HCT116 (cell line): ENCODE measurements around the gene ATN1. TPM values are rescaled to one million over a fixed set of nuclear protein-coding genes. Genes with fewer than 3 reads are reported as not detected.
A peak's percentile ranks its signal among the peaks of the same experiment; 100 is the strongest.

Experiments used
- ATAC-seq: fragments of 200-7000 bp; cut with Tn5 transposase; 2 replicates; pipeline ENCODE4 v1.9.1; 2020; ENCODE audit warnings: mild to moderate bottlenecking, moderate library complexity
- BruUV-seq: library from RNA; stranded (reverse); fragments of 400-500 nt; replicated peaks from 2 replicates; lab custom pipeline; 2021; lab: Mats Ljungman, UMichigan
- CTCF ChIA-PET: fragments of 300-600 bp; sonication (Branson Sonifier 250); formaldehyde crosslinking; loops from one replicate; lab custom pipeline; 2021; ENCODE audit warnings: antibody characterized with exemption; lab: Charles Lee
- POLR2A ChIA-PET: fragments of 300-600, 350-600 bp; sonication (Branson Sonifier 250); formaldehyde crosslinking; loops from one replicate; lab custom pipeline; 2021; ENCODE audit warnings: antibody characterized with exemption; lab: Charles Lee
- RAD21 ChIA-PET, 2 experiments: fragments of 300-600 bp; sonication (Branson Sonifier 250); formaldehyde crosslinking; loops; one replicate each; lab custom pipeline; 2023; ENCODE audit warnings: low total read pairs in 2 of 2; ENCODE audit not compliant: uncharacterized antibody in 2 of 2, unreplicated experiment in 2 of 2, low non-redundant PET in 1 of 2; lab: Charles Lee
- DNase-seq: peaks from one replicate; pipeline ENCODE4 v3.0.0-alpha.2; 2010; ENCODE audit warnings: low read depth, low spot score
- H2AFZ ChIP-seq: fragments of 200-600 bp; shearing (Covaris generic), sonication (generic); 2 replicates; pipeline ENCODE4 v1.6.1; 2017; ENCODE audit warnings: low read depth, mixed run types, mixed read lengths, antibody characterized with exemption, low read length; ENCODE audit not compliant: poor library complexity, severe bottlenecking
- H3K27ac ChIP-seq: 2 replicates; pipeline ENCODE4 v1.5.1; 2012; ENCODE audit warnings: low read depth, low read length
- H3K27me3 ChIP-seq: fragments of 200-600 bp; sonication (generic); 2 replicates; pipeline ENCODE4 v1.6.1; 2016; ENCODE audit warnings: mixed run types, low read length, mixed read lengths; ENCODE audit not compliant: insufficient read depth
- H3K36me3 ChIP-seq, 2 experiments: fragments of 200-500 bp in 1 of 2; fragments of 200-600 bp in 1 of 2; sonication (Bioruptor generic) in 1 of 2; sonication (generic) in 1 of 2; 2 replicates each; pipeline versions ENCODE4 v1.5.1 to v1.6.1; 2014 to 2016; ENCODE audit warnings: low read length in 2 of 2, inconsistent platforms in 1 of 2, mixed read lengths in 1 of 2, mixed run types in 1 of 2; ENCODE audit not compliant: insufficient read depth in 2 of 2, control insufficient read depth in 1 of 2
- H3K4me1 ChIP-seq, 2 experiments: fragments of 200-600 bp in 1 of 2; sonication (generic) in 1 of 2; 2 replicates each; pipeline versions ENCODE4 v1.5.1 to v1.6.1; 2012 to 2017; ENCODE audit warnings: low read length in 2 of 2, inconsistent platforms in 1 of 2, mild to moderate bottlenecking in 1 of 2, mixed read lengths in 1 of 2, mixed run types in 1 of 2, moderate library complexity in 1 of 2; ENCODE audit not compliant: insufficient read depth in 2 of 2, control insufficient read depth in 1 of 2
- H3K4me2 ChIP-seq: fragments of 200-600 bp; sonication (generic); 2 replicates; pipeline ENCODE4 v1.6.1; 2017; ENCODE audit warnings: mixed run types, low read length, mixed read lengths
- H3K4me3 ChIP-seq, 2 experiments: fragments of 200-600 bp in 1 of 2; sonication (generic) in 1 of 2; replicated peaks in 1 of 2; 2 replicates each; pipeline ENCODE4 v1.5.1; 2011 to 2016; ENCODE audit warnings: low read length in 2 of 2, control low read depth in 1 of 2, low read depth in 1 of 2, mild to moderate bottlenecking in 1 of 2, mixed read lengths in 1 of 2, mixed run types in 1 of 2
- H3K79me2 ChIP-seq: fragments of 200-600 bp; sonication (generic); 2 replicates; pipeline ENCODE4 v1.6.1; 2017; ENCODE audit warnings: mild to moderate bottlenecking, mixed run types, low read length, moderate library complexity, mixed read lengths; ENCODE audit not compliant: insufficient read depth
- H3K9ac ChIP-seq: fragments of 200-600 bp; sonication (generic); 2 replicates; pipeline ENCODE4 v1.6.1; 2016; ENCODE audit warnings: low read length, mixed read lengths
- H3K9me2 ChIP-seq: fragments of 200-600 bp; sonication (generic), shearing (Covaris generic); 2 replicates; pipeline ENCODE4 v1.6.1; 2017; ENCODE audit warnings: mixed run types, mild to moderate bottlenecking, moderate library complexity; ENCODE audit not compliant: insufficient read depth
- H3K9me3 ChIP-seq, 2 experiments: fragments of 200-500 bp in 1 of 2; fragments of 200-600 bp in 1 of 2; sonication (Bioruptor generic) in 1 of 2; sonication (generic) in 1 of 2; 2 replicates each; pipeline ENCODE4 v1.6.1; 2014 to 2017; ENCODE audit warnings: low read length in 2 of 2, mixed read lengths in 2 of 2, inconsistent platforms in 1 of 2, low read depth in 1 of 2, mild to moderate bottlenecking in 1 of 2, mixed run types in 1 of 2, moderate library complexity in 1 of 2; ENCODE audit not compliant: control insufficient read depth in 1 of 2, insufficient read depth in 1 of 2
- H4K20me1 ChIP-seq: fragments of 200-600 bp; sonication (generic), shearing (Covaris generic); 2 replicates; pipeline ENCODE4 v1.6.1; 2017; ENCODE audit warnings: mixed run types, mild to moderate bottlenecking, moderate library complexity; ENCODE audit not compliant: insufficient read depth
- CEBPB ChIP-seq: IDR thresholded peaks from 2 replicates; pipeline ENCODE4 v1.6.1; 2012; ENCODE audit warnings: low read depth
- FOSL1 ChIP-seq: IDR thresholded peaks from 2 replicates; pipeline ENCODE4 v1.6.1; 2012; ENCODE audit warnings: low read depth
- RAD21 ChIP-seq: IDR thresholded peaks from 2 replicates; pipeline ENCODE4 v1.6.1; 2012; ENCODE audit warnings: low read depth, mild to moderate bottlenecking
- ZFX ChIP-seq: fragments of 450-650 bp; IDR thresholded peaks from 2 replicates; pipeline ENCODE4 v1.6.1; 2017
- ZNF274 ChIP-seq: fragments of 200-500 bp; sonication (Bioruptor generic); IDR thresholded peaks from 2 replicates; pipeline ENCODE4 v1.6.1; 2014; ENCODE audit warnings: mild to moderate bottlenecking, low read depth, low read length, inconsistent platforms
- intact Hi-C: fragments of 100-400 bp; cut with micrococcal nuclease; formaldehyde crosslinking; loops from 2 replicates; pipeline ENCODE4 v1.10.0; 2022
- total RNA-seq: library from RNA; stranded (reverse); gene quantifications from one replicate; pipeline ENCODE4 v1.2.1, GENCODE V29; 2021; ENCODE audit not compliant: unreplicated experiment
- TF ChIP-seq, protein P1 (sequence below): IDR thresholded peaks from 2 replicates; pipeline ENCODE4 v1.6.1; 2012; ENCODE audit warnings: low read depth

ATN1 gene
- total RNA-seq, 1 experiment from 2014 or later: 104 TPM

DNA sequence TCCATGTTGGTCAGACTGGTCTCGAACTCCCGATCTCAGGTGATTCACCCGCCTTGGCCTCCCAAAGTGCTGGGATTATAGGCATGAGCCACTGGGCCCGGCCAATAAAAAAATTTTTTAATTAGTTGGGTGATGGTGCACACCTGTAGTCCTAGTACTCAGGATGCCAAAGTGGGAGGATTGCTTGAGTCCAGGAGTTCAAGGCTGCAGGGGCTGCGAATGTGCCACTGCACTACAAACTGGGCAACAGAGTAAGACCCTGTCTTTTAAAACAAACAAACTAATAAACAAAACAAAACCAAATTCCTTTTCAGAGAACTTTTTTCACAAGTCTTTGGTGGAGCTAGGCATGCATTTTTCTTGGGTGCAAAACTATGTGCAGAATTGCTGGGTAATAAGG lies 44.5 kb upstream of the ATN1 start (continued):
- TF ChIP-seq, protein P1, sequence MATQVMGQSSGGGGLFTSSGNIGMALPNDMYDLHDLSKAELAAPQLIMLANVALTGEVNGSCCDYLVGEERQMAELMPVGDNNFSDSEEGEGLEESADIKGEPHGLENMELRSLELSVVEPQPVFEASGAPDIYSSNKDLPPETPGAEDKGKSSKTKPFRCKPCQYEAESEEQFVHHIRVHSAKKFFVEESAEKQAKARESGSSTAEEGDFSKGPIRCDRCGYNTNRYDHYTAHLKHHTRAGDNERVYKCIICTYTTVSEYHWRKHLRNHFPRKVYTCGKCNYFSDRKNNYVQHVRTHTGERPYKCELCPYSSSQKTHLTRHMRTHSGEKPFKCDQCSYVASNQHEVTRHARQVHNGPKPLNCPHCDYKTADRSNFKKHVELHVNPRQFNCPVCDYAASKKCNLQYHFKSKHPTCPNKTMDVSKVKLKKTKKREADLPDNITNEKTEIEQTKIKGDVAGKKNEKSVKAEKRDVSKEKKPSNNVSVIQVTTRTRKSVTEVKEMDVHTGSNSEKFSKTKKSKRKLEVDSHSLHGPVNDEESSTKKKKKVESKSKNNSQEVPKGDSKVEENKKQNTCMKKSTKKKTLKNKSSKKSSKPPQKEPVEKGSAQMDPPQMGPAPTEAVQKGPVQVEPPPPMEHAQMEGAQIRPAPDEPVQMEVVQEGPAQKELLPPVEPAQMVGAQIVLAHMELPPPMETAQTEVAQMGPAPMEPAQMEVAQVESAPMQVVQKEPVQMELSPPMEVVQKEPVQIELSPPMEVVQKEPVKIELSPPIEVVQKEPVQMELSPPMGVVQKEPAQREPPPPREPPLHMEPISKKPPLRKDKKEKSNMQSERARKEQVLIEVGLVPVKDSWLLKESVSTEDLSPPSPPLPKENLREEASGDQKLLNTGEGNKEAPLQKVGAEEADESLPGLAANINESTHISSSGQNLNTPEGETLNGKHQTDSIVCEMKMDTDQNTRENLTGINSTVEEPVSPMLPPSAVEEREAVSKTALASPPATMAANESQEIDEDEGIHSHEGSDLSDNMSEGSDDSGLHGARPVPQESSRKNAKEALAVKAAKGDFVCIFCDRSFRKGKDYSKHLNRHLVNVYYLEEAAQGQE: no peak
- TF ChIP-seq CEBPB: no peak

GRCh38 chr12:6883683-6884082 lies 44.1 kb upstream of the ATN1 start:
- TF ChIP-seq ZNF274: no peak
- TF ChIP-seq FOSL1: no peak
- TF ChIP-seq RAD21: no peak
- peak; percentile 9; the same call in 1 of the 2 replicates for TF ChIP-seq ZFX
- Histone ChIP-seq H3K4me2 (no peak overlapping the region), H3K4me3 (no peak overlapping the region), H3K27ac (no peak overlapping the region), H3K27me3 (no peaks in the 10 kb centered on the region), H4K20me1 (no peaks in the 10 kb centered on the region), H3K9me2 (no peaks in the 10 kb centered on the region), H3K4me1 (peaks cover 12 to 22% of the 10 kb centered on the region in 2 experiments), H3K79me2 (no peaks in the 10 kb centered on the region), H3K9me3 (no peaks in the 10 kb centered on the region), H2AFZ (no peak overlapping the region), H3K9ac (no peak overlapping the region), H3K36me3 (peaks cover 0 to 4% of the 10 kb centered on the region in 2 experiments; a peak in 1 of 4 replicates)
- ChIA-PET POLR2A (no interaction called here), CTCF (interaction anchor here (2.5 to 4.2 kb wide), 2 partner anchors 7 to 12 kb away, joined by 7 to 24 read pairs; no protein-coding TSS in a partner anchor), RAD21 (no interaction called here)
- ATAC-seq (no peak), DNase-seq (no peak)
- no TSS peak for BruUV-seq
- intact Hi-C loops: no loop called here
